CD14-positive monocyte (primary cell): Measurements from ENCODE around the gene ANTXRL. TPM values are rescaled to one million over a fixed set of nuclear protein-coding genes. Genes with fewer than 3 reads are reported as not detected.

Experiments used
- DNase-seq, 3 donors: peaks; one replicate each; pipeline ENCODE4 v3.0.0-alpha.2; 2011 to 2022
- H2AFZ ChIP-seq: 2 replicates; pipeline ENCODE4 v1.6.0; 2012; ENCODE audit warnings: mild to moderate bottlenecking, low read depth, low read length, inconsistent platforms; ENCODE audit not compliant: insufficient read depth, poor library complexity, severe bottlenecking
- H3K27ac ChIP-seq, 2 donors: 1 replicate in 1 of 2; 2 replicates in 1 of 2; pipeline ENCODE4 v1.5.1; 2012 to 2013; ENCODE audit warnings: low read length in 2 of 2, control low read depth in 1 of 2, inconsistent platforms in 1 of 2, low read depth in 1 of 2, mild to moderate bottlenecking in 1 of 2
- H3K27me3 ChIP-seq, 2 donors: one replicate each; pipeline versions ENCODE4 v1.6.0 to v1.6.1; 2011 to 2013; ENCODE audit warnings: low read length in 2 of 2; ENCODE audit not compliant: control insufficient read depth in 2 of 2, insufficient read depth in 2 of 2
- H3K36me3 ChIP-seq, 2 donors: replicated peaks in 1 of 2; 1 replicate in 1 of 2; 2 replicates in 1 of 2; pipeline versions ENCODE4 v1.5.1 to v1.6.1; 2012 to 2013; ENCODE audit warnings: low read length in 2 of 2, control low read depth in 1 of 2, inconsistent platforms in 1 of 2, mild to moderate bottlenecking in 1 of 2; ENCODE audit not compliant: insufficient read depth in 2 of 2, control insufficient read depth in 1 of 2
- H3K4me1 ChIP-seq, 2 donors: 1 replicate in 1 of 2; 2 replicates in 1 of 2; pipeline versions ENCODE4 v1.5.1 to v1.6.1; 2012 to 2013; ENCODE audit warnings: low read length in 2 of 2, control low read depth in 1 of 2, inconsistent platforms in 1 of 2, mild to moderate bottlenecking in 1 of 2, moderate library complexity in 1 of 2; ENCODE audit not compliant: insufficient read depth in 2 of 2, control insufficient read depth in 1 of 2
- H3K4me2 ChIP-seq: replicated peaks from 2 replicates; pipeline ENCODE3; 2012; ENCODE audit warnings: low read length, moderate library complexity, mild to moderate bottlenecking; ENCODE audit not compliant: poor library complexity, severe bottlenecking; ENCODE audit errors: extremely low read depth
- H3K4me3 ChIP-seq, 3 experiments: fragments of 200-600 bp in 1 of 3; sonication (generic) in 1 of 3; replicated peaks in 1 of 3; 1 replicate in 2 of 3; 2 replicates in 1 of 3; pipeline ENCODE4 v1.5.1; 2011 to 2013; ENCODE audit warnings: low read length in 3 of 3, mild to moderate bottlenecking in 3 of 3, control low read depth in 2 of 3, low read depth in 2 of 3, inconsistent platforms in 1 of 3, moderate library complexity in 1 of 3
- H3K79me2 ChIP-seq: 2 replicates; pipeline ENCODE4 v1.6.0; 2012; ENCODE audit warnings: mild to moderate bottlenecking, control low read depth, inconsistent platforms, low read length, moderate library complexity; ENCODE audit not compliant: insufficient read depth
- H3K9ac ChIP-seq: 2 replicates; pipeline ENCODE4 v1.6.0; 2017; ENCODE audit warnings: low read length, mild to moderate bottlenecking; ENCODE audit not compliant: insufficient read depth, poor library complexity, severe bottlenecking
- H3K9me3 ChIP-seq, 2 donors: replicated peaks in 1 of 2; 1 replicate in 1 of 2; 2 replicates in 1 of 2; pipeline versions ENCODE4 v1.5.1 to v1.6.1; 2012 to 2013; ENCODE audit warnings: low read length in 2 of 2, control low read depth in 1 of 2; ENCODE audit not compliant: control insufficient read depth in 1 of 2, insufficient read depth in 1 of 2
- H4K20me1 ChIP-seq: 2 replicates; pipeline ENCODE4 v1.6.0; 2012; ENCODE audit warnings: mild to moderate bottlenecking, low read length, control low read depth, moderate library complexity; ENCODE audit not compliant: insufficient read depth
- H3K27ac Mint-ChIP-seq, 7 donors: one replicate each; pipeline ENCODE4 v1.8.0; 2020; ENCODE audit warnings: mild to moderate bottlenecking in 7 of 7, mixed read lengths in 7 of 7, moderate library complexity in 6 of 7, inconsistent platforms in 2 of 7
- H3K27me3 Mint-ChIP-seq, 3 donors: one replicate each; pipeline ENCODE4 v1.8.0; 2021 to 2022; ENCODE audit warnings: low read depth in 3 of 3, mild to moderate bottlenecking in 3 of 3, mixed read lengths in 3 of 3, moderate library complexity in 3 of 3, inconsistent platforms in 1 of 3
- H3K36me3 Mint-ChIP-seq, 2 donors: one replicate each; pipeline ENCODE4 v1.8.0; 2020; ENCODE audit warnings: mixed read lengths in 2 of 2, inconsistent platforms in 1 of 2, mild to moderate bottlenecking in 1 of 2
- H3K4me1 Mint-ChIP-seq: one replicate; pipeline ENCODE4 v1.8.0; 2020; ENCODE audit warnings: mild to moderate bottlenecking, mixed read lengths
- H3K4me3 Mint-ChIP-seq, 2 donors: one replicate each; pipeline ENCODE4 v1.8.0; 2020; ENCODE audit warnings: mild to moderate bottlenecking in 2 of 2, mixed read lengths in 2 of 2, moderate library complexity in 1 of 2
- H3K9me3 Mint-ChIP-seq, 7 donors: one replicate each; pipeline ENCODE4 v1.8.0; 2020 to 2022; ENCODE audit warnings: mixed read lengths in 7 of 7, mild to moderate bottlenecking in 6 of 7, moderate library complexity in 6 of 7, inconsistent platforms in 2 of 7
- WGBS: methylation state at CpG from one replicate; pipeline ENCODE4 v1.1.5; 2013; ENCODE audit warnings: missing lambda C conversion rate; ENCODE audit not compliant: insufficient coverage; 5-methylcytosine and 5-hydroxymethylcytosine counted together
- intact Hi-C, 2 donors: fragments of 100-400 bp; cut with micrococcal nuclease; formaldehyde crosslinking; loops; one replicate each; pipeline versions ENCODE4 v1.15.0 to v1.15.1; 2023
- polyA plus RNA-seq, 3 donors: library from polyadenylated mRNA; depleted of rRNA in 1 of 3; unstranded in 2 of 3; stranded (reverse) in 1 of 3; fragments of 300-500 nt in 2 of 3; fragments of >200 nt in 1 of 3; fragmentation: Illumina TruSeq in 2 of 3; gene quantifications; 1 replicate in 2 of 3; 2 replicates in 1 of 3; pipeline ENCODE4 v1.2.3, GENCODE V29; 2012 to 2021
- TF ChIP-seq, protein P1 (sequence below): fragments of 200-600 bp; IDR thresholded peaks from one replicate; pipeline ENCODE4 v1.8.0; 2022; ENCODE audit warnings: antibody characterized with exemption, mild to moderate bottlenecking

ANTXRL gene
- polyA plus RNA-seq, 3 donors: not detected

- H3K27ac ChIP-seq: peak overlapping the region in 1 of 2 donors; percentile 69
- intact Hi-C loops: no loop called here
Observed at GRCh38 chr10:46284286-46285229, 2.2 kb upstream of the ANTXRL start.

GRCh38 chr10:46285300-46285699 is 1.5 kb upstream of the ANTXRL start:
- no CpG with 5 or more reads among the region's 3 CpGs for WGBS
- no peaks in the 10 kb centered on the region for H3K79me2 ChIP-seq
- TF ChIP-seq, protein P1, sequence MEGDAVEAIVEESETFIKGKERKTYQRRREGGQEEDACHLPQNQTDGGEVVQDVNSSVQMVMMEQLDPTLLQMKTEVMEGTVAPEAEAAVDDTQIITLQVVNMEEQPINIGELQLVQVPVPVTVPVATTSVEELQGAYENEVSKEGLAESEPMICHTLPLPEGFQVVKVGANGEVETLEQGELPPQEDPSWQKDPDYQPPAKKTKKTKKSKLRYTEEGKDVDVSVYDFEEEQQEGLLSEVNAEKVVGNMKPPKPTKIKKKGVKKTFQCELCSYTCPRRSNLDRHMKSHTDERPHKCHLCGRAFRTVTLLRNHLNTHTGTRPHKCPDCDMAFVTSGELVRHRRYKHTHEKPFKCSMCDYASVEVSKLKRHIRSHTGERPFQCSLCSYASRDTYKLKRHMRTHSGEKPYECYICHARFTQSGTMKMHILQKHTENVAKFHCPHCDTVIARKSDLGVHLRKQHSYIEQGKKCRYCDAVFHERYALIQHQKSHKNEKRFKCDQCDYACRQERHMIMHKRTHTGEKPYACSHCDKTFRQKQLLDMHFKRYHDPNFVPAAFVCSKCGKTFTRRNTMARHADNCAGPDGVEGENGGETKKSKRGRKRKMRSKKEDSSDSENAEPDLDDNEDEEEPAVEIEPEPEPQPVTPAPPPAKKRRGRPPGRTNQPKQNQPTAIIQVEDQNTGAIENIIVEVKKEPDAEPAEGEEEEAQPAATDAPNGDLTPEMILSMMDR: no peak
- Mint-ChIP-seq H3K27me3 (peaks cover 21 to 29% (median 29%) of the 10 kb centered on the region in 3 donors), H3K4me3 (peak overlapping the region; percentile 76 to 80), H3K9me3 (peaks cover 0 to 6% (median 2%) of the 10 kb centered on the region in 7 donors), H3K4me1 (peaks cover 51% of the 10 kb centered on the region), H3K36me3 (no peaks in the 10 kb centered on the region), H3K27ac (peak overlapping the region in 2 of 7 donors; percentile 2 to 5)
- H3K4me1 ChIP-seq: peaks cover 54 to 61% of the 10 kb centered on the region in 2 donors
- peak overlapping the region; percentile 98 for H2AFZ ChIP-seq
- no peak overlapping the region for H3K27ac ChIP-seq
- DNase-seq: peak in 2 of 3 donors; percentile 30 to 33
- H3K9me3 ChIP-seq: no peaks in the 10 kb centered on the region
- no peaks in the 10 kb centered on the region for H3K36me3 ChIP-seq
- H3K4me3 ChIP-seq: peak overlapping the region; percentile 52 to 82 (median 56)
- intact Hi-C loops: no loop called here
- peak overlapping the region; percentile 93 for H3K4me2 ChIP-seq
- H3K9ac ChIP-seq: peak overlapping the region; percentile 72
- H3K27me3 ChIP-seq: peaks cover 14 to 24% of the 10 kb centered on the region in 2 donors
- H4K20me1 ChIP-seq: no peaks in the 10 kb centered on the region

More at GRCh38 chr10:46284286-46285229, 2.2 kb upstream of the ANTXRL start:
- no peaks in the 10 kb centered on the region for H3K79me2 ChIP-seq
- DNase-seq: peak; percentile 68 to 76 (median 73)
- no peaks in the 10 kb centered on the region for H3K36me3 ChIP-seq
- H3K27ac Mint-ChIP-seq: peak overlapping the region in 3 of 7 donors; percentile 2 to 65 (median 5)
- peaks cover 0 to 4% (median 1%) of the 10 kb centered on the region in 7 donors for H3K9me3 Mint-ChIP-seq
- H3K27me3 ChIP-seq: peaks cover 14 to 24% of the 10 kb centered on the region in 2 donors
- TF ChIP-seq, protein P1: no peak
- peak overlapping the region; percentile 93 for H3K4me2 ChIP-seq
- peak overlapping the region; percentile 52 to 82 (median 56) for H3K4me3 ChIP-seq
- H3K4me1 Mint-ChIP-seq: peaks cover 49% of the 10 kb centered on the region
- no peaks in the 10 kb centered on the region for H3K36me3 Mint-ChIP-seq
- peak overlapping the region; percentile 76 to 94 for H3K4me3 Mint-ChIP-seq
- H3K9ac ChIP-seq: peak overlapping the region; percentile 72
- H3K9me3 ChIP-seq: no peaks in the 10 kb centered on the region
- H3K4me1 ChIP-seq: peaks cover 54 to 61% of the 10 kb centered on the region in 2 donors
- no peaks in the 10 kb centered on the region for H4K20me1 ChIP-seq
- peak overlapping the region; percentile 98 for H2AFZ ChIP-seq
- H3K27me3 Mint-ChIP-seq: peaks cover 24 to 32% (median 32%) of the 10 kb centered on the region in 3 donors
- WGBS: 1% methylated on average over 68 of the region's 82 CpGs
